HepG2 (cell line): ENCODE results near the gene KRTAP5-6. TPM values are rescaled to one million over a fixed set of nuclear protein-coding genes. Genes with fewer than 3 reads are reported as not detected.

Source experiments
- BRCA1 ChIP-seq: sonication (generic); formaldehyde crosslinking; IDR thresholded peaks from 2 replicates; pipeline ENCODE4 v1.4.0; 2020; ENCODE audit warnings: missing genetic modification reagents
- DR1 ChIP-seq: sonication (generic); formaldehyde crosslinking; IDR thresholded peaks from 2 replicates; pipeline ENCODE4 v1.8.0; 2021; ENCODE audit warnings: mild to moderate bottlenecking, missing genetic modification reagents, inconsistent platforms
- ELF3 ChIP-seq: IDR thresholded peaks from 2 replicates; pipeline ENCODE4 v1.6.1; 2016; ENCODE audit warnings: missing genetic modification reagents, missing compliant biosample characterization
- HHEX ChIP-seq: IDR thresholded peaks from 2 replicates; pipeline ENCODE4 v1.6.1; 2016; ENCODE audit warnings: control low read depth
- KDM5B ChIP-seq: sonication (generic); formaldehyde crosslinking; IDR thresholded peaks from 2 replicates; pipeline ENCODE4 v1.4.0; 2020; ENCODE audit warnings: missing genetic modification reagents, mild to moderate bottlenecking, borderline replicate concordance
- MBNL3 ChIP-seq: fragments of 250-450 bp; sonication (Bioruptor Pico); conservative IDR thresholded peaks from 2 replicates; pipeline ENCODE4 v1.8.0; 2022; ENCODE audit warnings: mild to moderate bottlenecking, inconsistent platforms
- PAF1 ChIP-seq: IDR thresholded peaks from 2 replicates; pipeline ENCODE4 v1.6.1; 2016; ENCODE audit warnings: missing genetic modification reagents, missing compliant biosample characterization
- PRMT3 ChIP-seq: sonication (generic); formaldehyde crosslinking; IDR thresholded peaks from 2 replicates; pipeline ENCODE4 v1.8.1; 2022; ENCODE audit warnings: low read depth, mild to moderate bottlenecking, moderate library complexity, missing genetic modification reagents, borderline replicate concordance
- TSC22D2 ChIP-seq: sonication (generic); formaldehyde crosslinking; IDR thresholded peaks from 2 replicates; pipeline ENCODE4 v1.5.1; 2020; ENCODE audit warnings: missing genetic modification reagents, mild to moderate bottlenecking, borderline replicate concordance
- ZBTB38 ChIP-seq: sonication (generic); formaldehyde crosslinking; IDR thresholded peaks from 2 replicates; pipeline ENCODE4 v1.5.1; 2020; ENCODE audit warnings: mild to moderate bottlenecking, missing genetic modification reagents
- ZFAT ChIP-seq: sonication (generic); formaldehyde crosslinking; conservative IDR thresholded peaks from 2 replicates; pipeline ENCODE4 v1.8.1; 2023; ENCODE audit warnings: missing genetic modification reagents, inconsistent platforms
- ZNF296 ChIP-seq: sonication (generic); formaldehyde crosslinking; conservative IDR thresholded peaks from 2 replicates; pipeline ENCODE4 v1.5.0; 2020; ENCODE audit warnings: mild to moderate bottlenecking, missing genetic modification reagents
- ZNF570 ChIP-seq: sonication (generic); formaldehyde crosslinking; IDR thresholded peaks from 2 replicates; pipeline ENCODE4 v1.4.0; 2020; ENCODE audit warnings: mild to moderate bottlenecking, missing genetic modification reagents, borderline replicate concordance
- ZNF703 ChIP-seq: sonication (generic); formaldehyde crosslinking; IDR thresholded peaks from 2 replicates; pipeline ENCODE4 v1.5.1; 2020; ENCODE audit warnings: missing genetic modification reagents, mild to moderate bottlenecking, moderate library complexity, borderline replicate concordance
- ZNF816 ChIP-seq: sonication (generic); formaldehyde crosslinking; IDR thresholded peaks from 2 replicates; pipeline ENCODE4 v1.8.0; 2022; ENCODE audit warnings: missing genetic modification reagents, mild to moderate bottlenecking, borderline replicate concordance
- polyA plus RNA-seq, 8 experiments: library from polyadenylated mRNA; depleted of rRNA in 3 of 8; stranded (reverse) in 7 of 8; unstranded in 1 of 8; fragments of >200 nt; fragmentation: Illumina TruSeq in 4 of 8; extraction: Trizol in 4 of 8; gene quantifications; 2 replicates each; pipeline versions ENCODE4 v1.2.1 to v1.2.3, GENCODE V29; 2011 to 2016; ENCODE audit warnings: low read depth in 4 of 8, missing spikeins in 1 of 8, mixed read lengths in 1 of 8; ENCODE audit not compliant: insufficient read depth in 1 of 8
- total RNA-seq, 5 experiments: library from RNA; depleted of rRNA; stranded (reverse); fragments of >200 nt; fragmentation: Illumina TruSeq; extraction: Trizol; gene quantifications; 2 replicates each; pipeline ENCODE4 v1.2.3, GENCODE V29; 2016; ENCODE audit warnings: low read depth in 1 of 5
- TF ChIP-seq, protein P1 (sequence below): sonication (generic); formaldehyde crosslinking; IDR thresholded peaks from 2 replicates; pipeline ENCODE4 v1.5.1; 2020; ENCODE audit warnings: mild to moderate bottlenecking, missing genetic modification reagents, moderate library complexity
- TF ChIP-seq, protein P2 (sequence below): sonication (generic); formaldehyde crosslinking; IDR thresholded peaks from 2 replicates; pipeline ENCODE4 v1.4.0; 2020; ENCODE audit warnings: missing genetic modification reagents
- TF ChIP-seq, protein P3 (sequence below): sonication (generic); formaldehyde crosslinking; IDR thresholded peaks from 2 replicates; pipeline ENCODE4 v1.4.0; 2020; ENCODE audit warnings: mild to moderate bottlenecking, missing genetic modification reagents, borderline replicate concordance

The KRTAP5-6 gene
- total and polyA plus RNA-seq, 2 of the 13 experiments (the other 11 are each of a cell fraction or from before 2014, with no cell fraction given) = not detected

DNA sequence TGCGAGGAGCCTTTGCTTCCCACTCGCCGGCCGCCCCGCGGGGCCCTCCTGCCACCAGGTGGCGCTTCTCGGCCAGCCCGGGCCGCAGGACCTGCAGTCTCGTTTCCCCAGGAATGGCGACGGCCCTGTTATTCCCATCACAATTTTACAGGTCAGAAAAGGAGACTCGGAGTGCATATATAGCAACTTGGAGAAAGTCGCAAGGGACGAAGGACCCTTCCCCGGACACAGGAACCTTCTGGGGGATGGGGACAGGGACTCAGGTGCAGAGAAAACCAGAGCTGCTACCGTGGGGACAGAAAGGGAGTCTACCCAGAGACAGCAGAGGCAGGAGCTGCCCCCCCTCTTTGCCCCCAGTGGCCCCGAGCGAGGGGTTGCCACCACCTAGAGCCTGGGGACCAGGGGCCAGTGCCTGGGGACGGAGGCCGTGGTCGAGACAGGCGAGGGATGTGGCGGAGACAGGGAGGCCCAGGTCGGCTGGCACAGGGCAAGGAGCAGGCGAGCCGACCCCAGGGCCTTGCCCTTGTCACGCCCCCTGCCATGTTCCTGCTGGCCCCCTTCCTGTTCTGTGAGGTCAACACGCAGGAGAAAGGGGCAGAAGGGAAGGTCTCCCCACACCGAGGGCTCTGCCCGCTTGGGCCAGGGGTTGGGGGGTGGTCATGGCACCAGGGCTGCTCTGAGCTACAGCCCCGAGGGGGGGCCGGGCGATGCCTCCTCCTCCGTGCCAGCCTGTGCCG is 3.5 kb upstream of the KRTAP5-6 start (continued):
- no peak for TF ChIP-seq ZNF570 (CRISPR knock-in tag)
- TF ChIP-seq, protein P1, sequence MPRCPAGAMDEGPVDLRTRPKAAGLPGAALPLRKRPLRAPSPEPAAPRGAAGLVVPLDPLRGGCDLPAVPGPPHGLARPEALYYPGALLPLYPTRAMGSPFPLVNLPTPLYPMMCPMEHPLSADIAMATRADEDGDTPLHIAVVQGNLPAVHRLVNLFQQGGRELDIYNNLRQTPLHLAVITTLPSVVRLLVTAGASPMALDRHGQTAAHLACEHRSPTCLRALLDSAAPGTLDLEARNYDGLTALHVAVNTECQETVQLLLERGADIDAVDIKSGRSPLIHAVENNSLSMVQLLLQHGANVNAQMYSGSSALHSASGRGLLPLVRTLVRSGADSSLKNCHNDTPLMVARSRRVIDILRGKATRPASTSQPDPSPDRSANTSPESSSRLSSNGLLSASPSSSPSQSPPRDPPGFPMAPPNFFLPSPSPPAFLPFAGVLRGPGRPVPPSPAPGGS (CRISPR knock-in tag) = peak; percentile 61
- TF ChIP-seq BRCA1 (CRISPR knock-in tag) = no peak
- no peak; the same call in 1 of the 2 replicates for TF ChIP-seq ZNF703 (CRISPR knock-in tag)
- no peak for TF ChIP-seq MBNL3 (CRISPR knock-in tag)
- TF ChIP-seq TSC22D2 (CRISPR knock-in tag) = no peak
- TF ChIP-seq, protein P2, sequence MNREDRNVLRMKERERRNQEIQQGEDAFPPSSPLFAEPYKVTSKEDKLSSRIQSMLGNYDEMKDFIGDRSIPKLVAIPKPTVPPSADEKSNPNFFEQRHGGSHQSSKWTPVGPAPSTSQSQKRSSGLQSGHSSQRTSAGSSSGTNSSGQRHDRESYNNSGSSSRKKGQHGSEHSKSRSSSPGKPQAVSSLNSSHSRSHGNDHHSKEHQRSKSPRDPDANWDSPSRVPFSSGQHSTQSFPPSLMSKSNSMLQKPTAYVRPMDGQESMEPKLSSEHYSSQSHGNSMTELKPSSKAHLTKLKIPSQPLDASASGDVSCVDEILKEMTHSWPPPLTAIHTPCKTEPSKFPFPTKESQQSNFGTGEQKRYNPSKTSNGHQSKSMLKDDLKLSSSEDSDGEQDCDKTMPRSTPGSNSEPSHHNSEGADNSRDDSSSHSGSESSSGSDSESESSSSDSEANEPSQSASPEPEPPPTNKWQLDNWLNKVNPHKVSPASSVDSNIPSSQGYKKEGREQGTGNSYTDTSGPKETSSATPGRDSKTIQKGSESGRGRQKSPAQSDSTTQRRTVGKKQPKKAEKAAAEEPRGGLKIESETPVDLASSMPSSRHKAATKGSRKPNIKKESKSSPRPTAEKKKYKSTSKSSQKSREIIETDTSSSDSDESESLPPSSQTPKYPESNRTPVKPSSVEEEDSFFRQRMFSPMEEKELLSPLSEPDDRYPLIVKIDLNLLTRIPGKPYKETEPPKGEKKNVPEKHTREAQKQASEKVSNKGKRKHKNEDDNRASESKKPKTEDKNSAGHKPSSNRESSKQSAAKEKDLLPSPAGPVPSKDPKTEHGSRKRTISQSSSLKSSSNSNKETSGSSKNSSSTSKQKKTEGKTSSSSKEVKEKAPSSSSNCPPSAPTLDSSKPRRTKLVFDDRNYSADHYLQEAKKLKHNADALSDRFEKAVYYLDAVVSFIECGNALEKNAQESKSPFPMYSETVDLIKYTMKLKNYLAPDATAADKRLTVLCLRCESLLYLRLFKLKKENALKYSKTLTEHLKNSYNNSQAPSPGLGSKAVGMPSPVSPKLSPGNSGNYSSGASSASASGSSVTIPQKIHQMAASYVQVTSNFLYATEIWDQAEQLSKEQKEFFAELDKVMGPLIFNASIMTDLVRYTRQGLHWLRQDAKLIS (CRISPR knock-in tag) = no peak
- no peak for TF ChIP-seq DR1
- TF ChIP-seq ZNF296 (CRISPR knock-in tag) = no peak
- no peak for TF ChIP-seq ZNF816 (CRISPR knock-in tag)
- TF ChIP-seq PRMT3 (CRISPR knock-in tag) = no peak
- no peak for TF ChIP-seq ZFAT (CRISPR knock-in tag)
- TF ChIP-seq ZBTB38 = peak; percentile 98
- peak; percentile 42; the same call in 1 of the 2 replicates for TF ChIP-seq ELF3 (CRISPR knock-in tag)
- TF ChIP-seq, protein P3, sequence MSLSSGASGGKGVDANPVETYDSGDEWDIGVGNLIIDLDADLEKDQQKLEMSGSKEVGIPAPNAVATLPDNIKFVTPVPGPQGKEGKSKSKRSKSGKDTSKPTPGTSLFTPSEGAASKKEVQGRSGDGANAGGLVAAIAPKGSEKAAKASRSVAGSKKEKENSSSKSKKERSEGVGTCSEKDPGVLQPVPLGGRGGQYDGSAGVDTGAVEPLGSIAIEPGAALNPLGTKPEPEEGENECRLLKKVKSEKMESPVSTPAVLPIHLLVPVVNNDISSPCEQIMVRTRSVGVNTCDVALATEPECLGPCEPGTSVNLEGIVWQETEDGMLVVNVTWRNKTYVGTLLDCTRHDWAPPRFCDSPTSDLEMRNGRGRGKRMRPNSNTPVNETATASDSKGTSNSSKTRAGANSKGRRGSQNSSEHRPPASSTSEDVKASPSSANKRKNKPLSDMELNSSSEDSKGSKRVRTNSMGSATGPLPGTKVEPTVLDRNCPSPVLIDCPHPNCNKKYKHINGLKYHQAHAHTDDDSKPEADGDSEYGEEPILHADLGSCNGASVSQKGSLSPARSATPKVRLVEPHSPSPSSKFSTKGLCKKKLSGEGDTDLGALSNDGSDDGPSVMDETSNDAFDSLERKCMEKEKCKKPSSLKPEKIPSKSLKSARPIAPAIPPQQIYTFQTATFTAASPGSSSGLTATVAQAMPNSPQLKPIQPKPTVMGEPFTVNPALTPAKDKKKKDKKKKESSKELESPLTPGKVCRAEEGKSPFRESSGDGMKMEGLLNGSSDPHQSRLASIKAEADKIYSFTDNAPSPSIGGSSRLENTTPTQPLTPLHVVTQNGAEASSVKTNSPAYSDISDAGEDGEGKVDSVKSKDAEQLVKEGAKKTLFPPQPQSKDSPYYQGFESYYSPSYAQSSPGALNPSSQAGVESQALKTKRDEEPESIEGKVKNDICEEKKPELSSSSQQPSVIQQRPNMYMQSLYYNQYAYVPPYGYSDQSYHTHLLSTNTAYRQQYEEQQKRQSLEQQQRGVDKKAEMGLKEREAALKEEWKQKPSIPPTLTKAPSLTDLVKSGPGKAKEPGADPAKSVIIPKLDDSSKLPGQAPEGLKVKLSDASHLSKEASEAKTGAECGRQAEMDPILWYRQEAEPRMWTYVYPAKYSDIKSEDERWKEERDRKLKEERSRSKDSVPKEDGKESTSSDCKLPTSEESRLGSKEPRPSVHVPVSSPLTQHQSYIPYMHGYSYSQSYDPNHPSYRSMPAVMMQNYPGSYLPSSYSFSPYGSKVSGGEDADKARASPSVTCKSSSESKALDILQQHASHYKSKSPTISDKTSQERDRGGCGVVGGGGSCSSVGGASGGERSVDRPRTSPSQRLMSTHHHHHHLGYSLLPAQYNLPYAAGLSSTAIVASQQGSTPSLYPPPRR (CRISPR knock-in tag) = peak; percentile 44; the same call in 1 of the 2 replicates
- TF ChIP-seq HHEX = no peak
- peak; percentile 57; the same call in 1 of the 2 replicates for TF ChIP-seq KDM5B (CRISPR knock-in tag)
- TF ChIP-seq PAF1 (CRISPR knock-in tag) = no peak
